ENCODE data around the gene ZBTB16.

ZBTB16 gene

DNA sequence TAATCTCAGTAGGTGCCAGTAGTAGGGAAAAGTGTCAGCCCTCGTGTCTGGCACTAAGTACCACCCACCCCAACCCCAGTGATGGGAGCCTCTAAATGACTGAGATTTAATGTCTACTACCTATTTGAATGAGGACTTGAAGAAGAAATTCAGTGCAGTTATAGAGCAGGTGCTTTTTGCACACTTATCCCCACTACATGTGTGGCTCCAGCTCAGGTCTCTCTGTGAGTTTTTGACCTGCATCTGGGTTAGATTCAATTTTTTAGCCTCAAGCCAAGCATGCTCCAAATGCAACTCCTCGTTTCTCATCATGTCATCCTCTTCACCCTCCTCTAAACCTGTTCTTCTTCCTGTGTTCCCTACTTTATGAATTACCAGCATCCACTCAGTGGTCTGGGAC lies 211.8 kb downstream of the ZBTB16 start:
- no peak overlapping the region for H3K4me3 ChIP-seq (ENCODE audit: control insufficient read depth, low read depth, low read length)
- no peak for DNase-seq (ENCODE audit: low read depth)
- TF ChIP-seq, protein P1, sequence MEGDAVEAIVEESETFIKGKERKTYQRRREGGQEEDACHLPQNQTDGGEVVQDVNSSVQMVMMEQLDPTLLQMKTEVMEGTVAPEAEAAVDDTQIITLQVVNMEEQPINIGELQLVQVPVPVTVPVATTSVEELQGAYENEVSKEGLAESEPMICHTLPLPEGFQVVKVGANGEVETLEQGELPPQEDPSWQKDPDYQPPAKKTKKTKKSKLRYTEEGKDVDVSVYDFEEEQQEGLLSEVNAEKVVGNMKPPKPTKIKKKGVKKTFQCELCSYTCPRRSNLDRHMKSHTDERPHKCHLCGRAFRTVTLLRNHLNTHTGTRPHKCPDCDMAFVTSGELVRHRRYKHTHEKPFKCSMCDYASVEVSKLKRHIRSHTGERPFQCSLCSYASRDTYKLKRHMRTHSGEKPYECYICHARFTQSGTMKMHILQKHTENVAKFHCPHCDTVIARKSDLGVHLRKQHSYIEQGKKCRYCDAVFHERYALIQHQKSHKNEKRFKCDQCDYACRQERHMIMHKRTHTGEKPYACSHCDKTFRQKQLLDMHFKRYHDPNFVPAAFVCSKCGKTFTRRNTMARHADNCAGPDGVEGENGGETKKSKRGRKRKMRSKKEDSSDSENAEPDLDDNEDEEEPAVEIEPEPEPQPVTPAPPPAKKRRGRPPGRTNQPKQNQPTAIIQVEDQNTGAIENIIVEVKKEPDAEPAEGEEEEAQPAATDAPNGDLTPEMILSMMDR (conservative IDR thresholded peaks at IDR 0.05; ENCODE audit: control insufficient read depth, insufficient read depth, low read depth, low read length) = no peak

DNA sequence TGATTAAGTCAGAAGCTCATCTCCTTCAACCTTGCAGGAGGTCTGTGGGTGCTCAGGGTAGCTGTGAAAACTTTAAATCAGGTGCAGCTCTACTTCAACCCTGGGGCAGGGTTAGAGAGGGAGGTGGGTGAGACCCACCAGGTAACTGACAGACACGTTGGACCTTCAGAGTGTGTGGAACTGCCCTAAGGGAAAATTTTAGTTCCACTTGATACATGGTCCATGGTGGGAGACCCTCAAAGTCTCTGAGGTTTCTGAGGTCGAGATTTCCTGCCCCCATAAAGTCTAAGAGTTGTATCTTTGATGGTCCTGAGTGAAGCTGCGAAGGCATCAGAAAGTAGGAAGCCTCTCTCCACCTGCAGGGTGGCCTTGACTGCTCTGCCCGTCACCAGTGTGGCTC lies 212.8 kb downstream of the ZBTB16 start:
- H3K4me3 ChIP-seq (ENCODE audit: control insufficient read depth, low read depth, low read length) = no peak overlapping the region
- DNase-seq (ENCODE audit: low read depth) = no peak
- TF ChIP-seq, protein P1 (conservative IDR thresholded peaks at IDR 0.05; ENCODE audit: control insufficient read depth, insufficient read depth, low read depth, low read length) = no peak

DNA sequence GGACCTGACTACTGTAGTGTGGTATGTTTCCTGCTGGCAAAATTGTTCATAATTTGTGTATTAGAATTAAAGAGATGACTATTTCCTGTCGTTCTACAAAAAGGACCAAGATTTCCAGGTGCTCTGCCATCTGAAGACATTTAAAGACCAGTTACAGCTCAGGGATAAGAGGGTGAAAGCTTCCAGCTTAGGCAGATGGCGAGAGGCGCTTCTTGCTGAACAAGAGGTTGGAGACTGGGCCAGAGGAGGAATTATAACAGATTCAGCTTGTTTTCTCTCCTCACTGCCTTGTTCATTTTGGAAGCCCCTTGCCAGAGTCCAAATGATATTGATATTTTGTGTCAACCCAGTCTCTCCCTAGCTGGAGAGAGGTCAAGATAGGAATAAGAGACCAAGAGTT lies 213.6 kb downstream of the ZBTB16 start:
- DNase-seq (ENCODE audit: low read depth) = no peak
- TF ChIP-seq, protein P1 (conservative IDR thresholded peaks at IDR 0.05; ENCODE audit: control insufficient read depth, insufficient read depth, low read depth, low read length) = no peak
- no peak overlapping the region for H3K4me3 ChIP-seq (ENCODE audit: control insufficient read depth, low read depth, low read length)

DNA sequence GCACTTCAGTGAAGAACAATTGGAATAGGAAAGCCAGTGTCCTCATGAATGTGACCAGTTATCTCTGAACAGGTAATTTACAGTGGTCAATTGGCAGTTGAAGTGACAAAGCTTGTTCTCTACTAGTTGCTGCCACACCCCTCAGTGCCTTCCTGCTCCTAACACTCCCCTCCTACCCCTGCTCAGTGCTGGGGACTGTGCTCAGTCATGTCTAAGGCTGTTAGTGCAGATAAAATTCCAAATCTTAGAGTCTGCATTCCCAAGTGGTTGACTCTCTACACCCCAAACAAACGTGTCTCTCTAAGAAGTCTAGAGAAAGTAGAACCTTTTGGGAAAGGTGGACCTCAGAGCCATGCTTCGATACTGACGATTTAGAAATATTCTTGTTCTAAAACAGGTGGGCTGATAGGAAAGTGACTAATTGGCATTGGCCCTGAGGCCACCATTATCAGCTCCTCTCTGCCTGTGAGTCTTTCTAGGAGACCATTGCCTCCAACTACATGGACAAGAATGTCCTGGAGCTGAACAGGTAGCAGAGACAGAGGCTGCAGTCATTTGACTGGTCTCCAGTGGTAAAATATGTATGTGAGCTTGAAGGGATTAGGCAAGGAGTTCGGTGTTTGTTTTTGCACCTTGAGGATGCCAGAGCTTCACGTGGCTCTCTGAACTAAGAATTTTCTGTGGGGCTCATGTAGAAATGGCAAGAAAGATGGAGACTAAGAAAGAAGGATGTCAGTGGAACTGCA lies 214.6 kb downstream of the ZBTB16 start:
- no peak for DNase-seq (ENCODE audit: low read depth)
- TF ChIP-seq, protein P1 (conservative IDR thresholded peaks at IDR 0.05; ENCODE audit: control insufficient read depth, insufficient read depth, low read depth, low read length) = no peak
- no peak overlapping the region for H3K4me3 ChIP-seq (ENCODE audit: control insufficient read depth, low read depth, low read length)

DNA sequence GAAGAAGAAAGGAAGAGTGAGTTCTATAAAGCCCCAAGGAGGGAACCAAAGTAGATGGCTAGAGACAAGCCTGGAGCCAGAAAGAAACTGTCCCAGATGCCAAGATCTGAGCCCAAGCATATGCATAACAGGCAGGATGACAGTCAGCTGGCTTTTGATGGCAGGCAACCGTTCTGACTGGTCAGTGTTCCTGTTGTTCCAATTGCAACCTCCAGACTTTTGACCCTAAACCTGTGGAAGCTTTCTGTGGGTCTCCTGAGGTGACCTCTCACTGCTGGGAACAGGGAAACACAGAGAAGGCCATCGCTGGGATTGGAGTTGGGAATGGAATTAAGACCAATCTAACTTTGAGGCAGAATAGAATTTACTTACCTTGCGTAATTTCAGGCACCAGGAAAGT lies 215.1 kb downstream of the ZBTB16 start:
- TF ChIP-seq, protein P1 (conservative IDR thresholded peaks at IDR 0.05; ENCODE audit: control insufficient read depth, insufficient read depth, low read depth, low read length) = no peak
- no peak for DNase-seq (ENCODE audit: low read depth)
- no peak overlapping the region for H3K4me3 ChIP-seq (ENCODE audit: control insufficient read depth, low read depth, low read length)

DNA sequence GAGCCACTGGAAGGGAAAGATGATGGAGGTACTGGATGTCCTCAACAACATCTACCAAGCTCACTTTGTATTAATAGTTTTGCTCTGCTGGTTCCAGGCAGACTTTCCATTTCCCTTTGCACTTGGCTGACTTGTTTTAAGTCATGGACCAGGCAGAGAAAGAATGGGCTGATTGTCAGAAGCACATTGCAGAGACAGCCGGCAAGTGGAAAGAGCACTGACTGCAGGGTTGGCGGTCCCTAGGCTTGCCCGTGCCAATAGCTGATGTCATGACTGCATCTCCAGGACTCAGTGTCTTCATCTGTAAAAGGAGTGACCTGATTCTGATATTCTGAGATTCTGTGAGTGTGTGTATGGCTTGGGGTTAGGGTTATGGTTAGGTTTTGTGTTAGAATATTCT lies 215.8 kb downstream of the ZBTB16 start:
- TF ChIP-seq, protein P1 (conservative IDR thresholded peaks at IDR 0.05; ENCODE audit: control insufficient read depth, insufficient read depth, low read depth, low read length) = no peak
- DNase-seq (ENCODE audit: low read depth) = no peak
- H3K4me3 ChIP-seq (ENCODE audit: control insufficient read depth, low read depth, low read length) = no peak overlapping the region
